GM23248 (cell line): ENCODE results near the gene FAM83D. TPM values are rescaled to one million over a fixed set of nuclear protein-coding genes. Genes with fewer than 3 reads are reported as not detected.

ENCODE experiments used
- DNase-seq: peaks from one replicate; pipeline ENCODE4 v3.0.0-alpha.2; 2015
- H2AFZ ChIP-seq: fragments of 200-600 bp; sonication (generic); 2 replicates; pipeline ENCODE4 v1.6.1; 2016; ENCODE audit warnings: antibody characterized with exemption
- H3F3A ChIP-seq: fragments of 200-600 bp; sonication (generic); 2 replicates; pipeline ENCODE4 v1.6.1; 2016; ENCODE audit warnings: mild to moderate bottlenecking, antibody characterized with exemption, mixed run types; ENCODE audit not compliant: insufficient read depth
- H3K27ac ChIP-seq: fragments of 200-600 bp; sonication (generic); 2 replicates; pipeline ENCODE4 v1.5.1; 2016; ENCODE audit warnings: mild to moderate bottlenecking
- H3K27me3 ChIP-seq: fragments of 200-600 bp; sonication (generic); replicated peaks from 2 replicates; pipeline ENCODE4 v1.6.1; 2016; ENCODE audit warnings: mild to moderate bottlenecking; ENCODE audit not compliant: insufficient read depth
- H3K36me3 ChIP-seq: fragments of 200-600 bp; sonication (generic); 2 replicates; pipeline ENCODE4 v1.6.1; 2016; ENCODE audit warnings: low read depth, mild to moderate bottlenecking
- H3K4me1 ChIP-seq: fragments of 200-600 bp; sonication (generic); 2 replicates; pipeline ENCODE4 v1.6.1; 2016; ENCODE audit warnings: mild to moderate bottlenecking; ENCODE audit not compliant: insufficient read depth
- H3K4me2 ChIP-seq: fragments of 200-600 bp; sonication (generic); one replicate; pipeline ENCODE4 v1.6.1; 2016; ENCODE audit warnings: mild to moderate bottlenecking; ENCODE audit not compliant: unreplicated experiment
- H3K4me3 ChIP-seq: fragments of 200-600 bp; sonication (generic); 2 replicates; pipeline ENCODE4 v1.5.1; 2016; ENCODE audit warnings: mild to moderate bottlenecking
- H3K79me2 ChIP-seq: fragments of 200-600 bp; sonication (generic); 2 replicates; pipeline ENCODE4 v1.6.1; 2016; ENCODE audit warnings: mild to moderate bottlenecking; ENCODE audit not compliant: insufficient read depth
- H3K9ac ChIP-seq: fragments of 200-600 bp; sonication (generic); 2 replicates; pipeline ENCODE4 v1.6.1; 2016; ENCODE audit warnings: mild to moderate bottlenecking
- H3K9me2 ChIP-seq: fragments of 200-600 bp; sonication (generic); 2 replicates; pipeline ENCODE4 v1.6.1; 2016; ENCODE audit warnings: mixed run types, mild to moderate bottlenecking, moderate library complexity; ENCODE audit not compliant: insufficient read depth
- H3K9me3 ChIP-seq: fragments of 200-600 bp; sonication (generic); one replicate; pipeline ENCODE4 v1.6.1; 2017; ENCODE audit warnings: low read depth
- H4K20me1 ChIP-seq: fragments of 200-600 bp; sonication (generic); 2 replicates; pipeline ENCODE4 v1.6.0; 2016; ENCODE audit not compliant: insufficient read depth
- EZH2 ChIP-seq: fragments of 200-600 bp; sonication (generic); IDR thresholded peaks from 2 replicates; pipeline ENCODE4 v1.6.1; 2018; ENCODE audit warnings: antibody characterized with exemption, mild to moderate bottlenecking; ENCODE audit not compliant: insufficient read depth, poor library complexity, severe bottlenecking
- EZH2phosphoT487 ChIP-seq: fragments of 200-600 bp; sonication (generic); IDR thresholded peaks from 2 replicates; pipeline ENCODE4 v1.6.1; 2018; ENCODE audit warnings: antibody characterized with exemption, moderate library complexity, mild to moderate bottlenecking, low read depth; ENCODE audit not compliant: insufficient read depth
- WGBS, 2 experiments: methylation state at CpG; one replicate each; pipeline ENCODE4 v1.1.6; 2015 to 2017; ENCODE audit warnings: low lambda C conversion rate in 2 of 2, low coverage in 1 of 2; ENCODE audit errors: missing lambda C conversion rate in 2 of 2; 5-methylcytosine and 5-hydroxymethylcytosine counted together
- in situ Hi-C: fragments of 300-500 bp; cut with MboI; formaldehyde crosslinking; loops from 2 replicates; pipeline ENCODE4 v1.15.0; 2020
- polyA plus RNA-seq: library from polyadenylated mRNA; unstranded; fragments of >200 nt; fragmentation: Nextera tagmentation; extraction: Ambion mirVana; gene quantifications from 2 replicates; pipeline ENCODE4 v1.2.1, GENCODE V29; 2016
- small RNA-seq: library from RNA; depleted of rRNA; stranded (forward); fragments of <200 nt; gene quantifications from one replicate; pipeline ENCODE3, GENCODE V24; 2014; ENCODE audit warnings: low read depth, low replicate concordance
- total RNA-seq: library from RNA; depleted of rRNA; stranded (reverse); fragments of >200 nt; shearing (Covaris generic); gene quantifications from 2 replicates; pipeline ENCODE4 v1.2.3, GENCODE V29; 2014; rRNA removed

Gene FAM83D
- total and polyA plus RNA-seq, 2 experiments from 2014 or later = 11.4 to 18.2 TPM

DNA sequence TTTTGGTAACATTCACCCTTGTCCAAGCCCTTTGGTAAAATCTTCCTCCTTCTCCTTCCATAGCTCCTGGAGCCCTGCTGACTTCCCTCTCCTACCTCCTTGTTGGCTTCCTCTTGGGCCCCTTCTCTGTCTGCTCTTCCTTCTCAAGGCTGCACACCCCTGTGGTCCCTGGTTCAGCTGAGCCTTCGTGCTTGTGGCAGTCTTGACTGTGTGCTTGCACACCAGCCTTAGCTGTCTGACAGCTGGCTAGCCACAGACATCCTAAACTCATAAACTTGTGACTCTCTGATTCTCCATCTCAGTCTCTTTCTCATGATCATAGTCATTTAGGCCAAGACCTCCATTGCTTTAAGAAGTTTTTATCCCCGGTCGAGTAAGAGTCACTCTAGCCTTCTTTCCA is 73.0 kb downstream of the FAM83D start:
- WGBS, 2 experiments = 96 to 100% methylated on average over 3 of the region's 3 CpGs
- TF ChIP-seq EZH2phosphoT487 (no peak), EZH2 (no peak)
- no peaks in the 10 kb centered on the region for H3K27me3 ChIP-seq
- H3K9me3 ChIP-seq = no peaks in the 10 kb centered on the region
- H3K79me2 ChIP-seq = no peaks in the 10 kb centered on the region
- no peaks in the 10 kb centered on the region for H4K20me1 ChIP-seq
- H3K4me1 ChIP-seq = no peaks in the 10 kb centered on the region
- no peak overlapping the region for H3K4me2 ChIP-seq
- no peak for DNase-seq
- H3K36me3 ChIP-seq = peaks cover 18% of the 10 kb centered on the region
- no peak overlapping the region for H2AFZ ChIP-seq
- no peak overlapping the region for H3K27ac ChIP-seq
- no peaks in the 10 kb centered on the region for H3F3A ChIP-seq
- no peak overlapping the region for H3K9ac ChIP-seq
- no peaks in the 10 kb centered on the region for H3K9me2 ChIP-seq
- in situ Hi-C loops = no loop called here
- H3K4me3 ChIP-seq = no peak overlapping the region

DNA sequence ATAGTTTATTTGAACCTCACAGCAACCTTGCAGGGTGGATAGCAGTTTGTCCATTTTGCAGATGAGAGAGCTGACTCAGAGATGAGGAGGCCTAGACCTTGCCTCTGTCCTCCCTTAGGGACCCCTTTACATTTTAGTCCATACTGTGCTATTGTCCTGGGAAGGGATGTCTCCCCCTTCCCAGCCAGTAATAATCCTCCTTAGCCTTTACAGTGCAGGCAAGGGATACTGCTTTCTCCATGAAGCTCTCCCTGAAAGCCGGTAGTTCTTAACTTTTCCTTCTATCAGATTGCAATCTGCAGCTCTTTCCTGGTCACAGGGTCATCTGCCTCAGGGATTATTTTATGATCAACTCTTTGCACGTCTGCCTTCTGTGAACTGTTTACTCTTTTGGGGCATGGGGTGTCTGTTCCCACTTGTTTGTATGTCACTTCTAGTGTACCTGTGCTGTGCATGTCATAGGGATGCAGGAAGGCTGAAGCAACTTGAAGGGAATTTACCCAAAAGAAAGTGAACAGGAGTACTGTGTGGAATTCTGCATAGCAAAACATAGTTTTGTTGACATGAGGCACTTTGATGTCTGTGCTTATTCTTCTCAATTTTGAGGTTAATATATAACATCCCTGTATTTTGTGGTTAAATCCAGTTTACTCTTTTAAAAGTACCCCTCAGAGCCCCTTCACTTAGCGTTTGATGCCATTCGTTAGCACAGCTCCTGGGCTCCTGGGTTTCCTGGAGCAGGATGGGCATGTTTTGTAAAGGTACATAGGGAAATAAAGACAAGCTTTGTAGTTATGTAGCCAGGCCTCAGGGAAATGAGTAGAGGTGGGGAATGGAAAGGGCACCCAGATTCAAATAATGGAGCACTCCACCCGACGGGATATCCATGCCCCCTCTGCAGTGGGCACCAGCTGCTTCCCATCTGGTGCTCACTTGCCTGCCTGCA is 74.0 kb downstream of the FAM83D start:
- no peaks in the 10 kb centered on the region for H4K20me1 ChIP-seq
- no peaks in the 10 kb centered on the region for H3F3A ChIP-seq
- DNase-seq = no peak
- no peaks in the 10 kb centered on the region for H3K79me2 ChIP-seq
- H2AFZ ChIP-seq = no peak overlapping the region
- no peak overlapping the region for H3K4me2 ChIP-seq
- TF ChIP-seq EZH2 (no peak), EZH2phosphoT487 (no peak)
- H3K9ac ChIP-seq = no peak overlapping the region
- peaks cover 18% of the 10 kb centered on the region for H3K36me3 ChIP-seq
- H3K4me3 ChIP-seq = no peak overlapping the region
- WGBS, 2 experiments = 98 to 99% methylated on average over 6 of the region's 6 CpGs
- no peaks in the 10 kb centered on the region for H3K9me3 ChIP-seq
- no peak overlapping the region for H3K27ac ChIP-seq
- no peaks in the 10 kb centered on the region for H3K4me1 ChIP-seq
- in situ Hi-C loops = no loop called here
- H3K9me2 ChIP-seq = no peaks in the 10 kb centered on the region
- no peaks in the 10 kb centered on the region for H3K27me3 ChIP-seq

Small RNA genes lying within 50 kb of the gene (small RNA-seq; reads per million reads assigned to genes)
- gene AL023803.1 = not detected

Other genes with a start within 250 kb of the FAM83D start
- not detected in 2 replicates for gene SLC32A1, start 201.9 kb upstream of the FAM83D start, total RNA-seq
- not detected in 2 replicates for gene SLC32A1, start 201.9 kb upstream of the FAM83D start, polyA plus RNA-seq
- 3.0 and 5.1 TPM in 2 replicates for gene ACTR5, start 178.0 kb upstream of the FAM83D start, total RNA-seq
- gene ACTR5, start 178.0 kb upstream of the FAM83D start, polyA plus RNA-seq = 3.4 and 4.0 TPM in 2 replicates
- not detected in 2 replicates for gene PPP1R16B, start 120.7 kb upstream of the FAM83D start, total RNA-seq
- 0.34 TPM in 1 of 2 replicates, not detected in the other for gene PPP1R16B, start 120.7 kb upstream of the FAM83D start, polyA plus RNA-seq
- 10.7 and 17.1 TPM in 2 replicates for gene DHX35, start 35.9 kb downstream of the FAM83D start, total RNA-seq
- gene DHX35, start 35.9 kb downstream of the FAM83D start, polyA plus RNA-seq = 3.4 and 4.5 TPM in 2 replicates